Mucosa of descending colon (tissue), 3 donors: ENCODE results near the gene KDM4D. TPM values are rescaled to one million over a fixed set of nuclear protein-coding genes. Genes with fewer than 3 reads are reported as not detected.
"Not testable (repeated sequence)": the region's sequence is repeated elsewhere in the genome, so short reads cannot be mapped to it uniquely, and the experiment has no call there.

ENCODE experiments used
- ATAC-seq: fragments of 200-7000 bp; cut with Tn5 transposase; one replicate; pipeline ENCODE4 v1.9.1; 2020; ENCODE audit warnings: mild to moderate bottlenecking, moderate library complexity
- DNase-seq, 3 donors: peaks; one replicate each; pipeline ENCODE4 v3.0.0-alpha.2; 2020
- H3K36me3 ChIP-seq: fragments of 200-600 bp; one replicate; pipeline ENCODE4 v1.8.0; 2021; ENCODE audit warnings: low read depth, mild to moderate bottlenecking
- H3K4me1 ChIP-seq: fragments of 200-600 bp; one replicate; pipeline ENCODE4 v1.8.0; 2021; ENCODE audit warnings: low read depth, mild to moderate bottlenecking
- H3K4me3 ChIP-seq: fragments of 200-600 bp; one replicate; pipeline ENCODE4 v1.8.0; 2021; ENCODE audit warnings: mild to moderate bottlenecking
- H3K9me3 ChIP-seq: fragments of 200-600 bp; one replicate; pipeline ENCODE4 v1.8.0; 2021; ENCODE audit warnings: mild to moderate bottlenecking
- CTCF ChIP-seq: fragments of 200-600 bp; IDR thresholded peaks from one replicate; pipeline ENCODE4 v1.8.0; 2022; ENCODE audit warnings: antibody characterized with exemption, mild to moderate bottlenecking
- intact Hi-C, 2 donors: fragments of 100-400 bp; cut with DNase I in 1 of 2; cut with micrococcal nuclease in 1 of 2; formaldehyde crosslinking; loops; one replicate each; pipeline versions ENCODE4 v1.11.0 to v1.11.1; 2022; cut with DNase I, micrococcal nuclease
- total RNA-seq, 3 donors: library from RNA; stranded (reverse); fragmentation: NEBNext Ultra II Directional in 2 of 3; extraction: Animal tissue kit (Norgen Biotek cat#: 25700) in 2 of 3; gene quantifications; one replicate each; pipeline versions ENCODE4 v1.2.1 to v1.2.4, GENCODE V29; 2021 to 2023
- donor health status: DM: no; HTN: no; CAD: no; lungs with moderate emphysema.
- donor health status: DM: no; HTN: no; CAD: no.
- donor health status: DM: no; HTN: yes; CAD: no.

KDM4D gene
- total RNA-seq, 3 donors from 2014 or later: 0.17 to 0.46 (median 0.32) TPM

DNA sequence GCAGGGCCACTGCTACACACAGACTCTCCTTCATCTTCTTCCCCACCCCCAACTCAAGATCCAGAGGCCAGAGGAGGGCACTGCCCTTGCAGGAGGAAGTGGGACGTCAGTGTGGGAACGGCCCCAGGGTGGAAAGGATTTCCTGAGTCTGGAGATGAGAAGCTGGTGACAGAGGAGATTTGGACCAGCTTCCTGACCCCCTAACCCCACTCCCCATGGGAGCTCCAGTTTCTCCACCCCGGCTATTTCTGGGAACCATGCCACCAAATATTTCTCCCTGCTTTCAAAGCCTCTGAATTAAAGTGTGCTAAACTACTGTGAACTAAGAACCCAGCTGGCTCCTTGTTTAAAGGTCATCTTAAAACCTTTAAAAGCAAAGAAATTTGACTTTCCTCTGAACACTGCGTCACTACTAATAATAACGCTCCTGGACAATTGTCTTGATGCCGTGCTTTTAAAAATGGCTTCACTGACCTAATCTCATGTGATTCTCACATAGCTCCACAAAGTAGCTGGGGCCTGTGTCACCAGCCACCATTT is 46.7 kb upstream of the KDM4D start:
- Histone ChIP-seq H3K36me3 (no peaks in the 10 kb centered on the region), H3K4me1 (no peaks in the 10 kb centered on the region), H3K9me3 (no peaks in the 10 kb centered on the region), H3K4me3 (no peak overlapping the region)
- peak; percentile 49 to 69 (median 55) for DNase-seq
- TF ChIP-seq CTCF: no peak
- peak; percentile 43 for ATAC-seq
- intact Hi-C loops: no loop called here

GRCh38 chr11:94928117-94928990 is 45.2 kb upstream of the KDM4D start:
- TF ChIP-seq CTCF: no peak
- Histone ChIP-seq H3K9me3 (no peaks in the 10 kb centered on the region), H3K4me1 (no peaks in the 10 kb centered on the region), H3K4me3 (no peak overlapping the region), H3K36me3 (no peaks in the 10 kb centered on the region)
- ATAC-seq: no peak
- no peak for DNase-seq
- intact Hi-C loops: no loop called here

DNA sequence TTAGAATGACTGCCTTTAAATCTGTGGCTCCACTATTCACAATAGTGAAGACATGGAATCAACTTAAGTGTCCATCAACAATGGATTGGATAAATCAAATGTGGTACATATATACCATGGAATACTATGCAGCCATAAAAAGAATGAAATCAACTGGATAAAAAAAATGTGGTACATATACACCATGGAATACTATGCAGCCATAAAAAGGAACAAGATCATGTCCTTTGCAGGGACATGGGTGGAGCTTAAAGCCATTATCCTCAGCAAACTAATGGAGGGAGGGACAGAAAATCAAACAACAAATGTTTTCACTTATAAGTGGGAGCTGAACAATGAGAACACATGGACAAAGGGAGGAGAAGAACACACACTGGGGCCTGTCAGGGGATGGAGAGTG is 41.4 kb upstream of the KDM4D start:
- H3K36me3 ChIP-seq, ATAC-seq, H3K4me1 ChIP-seq: not testable (repeated sequence)

GRCh38 chr11:94932503-94932902 is 41.0 kb upstream of the KDM4D start:
- Histone ChIP-seq H3K4me3 (no peak overlapping the region), H3K36me3 (no peaks in the 10 kb centered on the region), H3K9me3 (no peaks in the 10 kb centered on the region), H3K4me1 (no peaks in the 10 kb centered on the region)
- intact Hi-C loops: no loop called here
- ATAC-seq (no peak), DNase-seq (no peak)
- no peak for TF ChIP-seq CTCF

More for the DNA sequence above, 41.4 kb upstream of the KDM4D start:
- H3K9me3 ChIP-seq, intact Hi-C loops, DNase-seq, H3K4me3 ChIP-seq: not testable (repeated sequence)

- no peak overlapping the region for H3K4me3 ChIP-seq
- peak; percentile 39 for ATAC-seq
- no peaks in the 10 kb centered on the region for H3K9me3 ChIP-seq
- intact Hi-C loops: no loop called here
- DNase-seq: no peak
- no peak for TF ChIP-seq CTCF
- no peaks in the 10 kb centered on the region for H3K36me3 ChIP-seq
- H3K4me1 ChIP-seq: no peaks in the 10 kb centered on the region
These were observed 40.0 kb upstream of the KDM4D start for GRCh38 chr11:94933223-94934130.
